ENCODE results near the gene CCDC186. TPM values are rescaled to one million over a fixed set of nuclear protein-coding genes. Genes with fewer than 3 reads are reported as not detected.
A peak's percentile ranks its signal among the peaks of the same experiment; 100 is the strongest.

The CCDC186 gene
- total RNA-seq, 1 experiment from 2014 or later, result 7.2 TPM

- peak; percentile 30 for DNase-seq (ENCODE audit: low spot score)
These were observed 63.6 kb downstream of the CCDC186 start for GRCh38 chr10:114110174-114110972.

DNA sequence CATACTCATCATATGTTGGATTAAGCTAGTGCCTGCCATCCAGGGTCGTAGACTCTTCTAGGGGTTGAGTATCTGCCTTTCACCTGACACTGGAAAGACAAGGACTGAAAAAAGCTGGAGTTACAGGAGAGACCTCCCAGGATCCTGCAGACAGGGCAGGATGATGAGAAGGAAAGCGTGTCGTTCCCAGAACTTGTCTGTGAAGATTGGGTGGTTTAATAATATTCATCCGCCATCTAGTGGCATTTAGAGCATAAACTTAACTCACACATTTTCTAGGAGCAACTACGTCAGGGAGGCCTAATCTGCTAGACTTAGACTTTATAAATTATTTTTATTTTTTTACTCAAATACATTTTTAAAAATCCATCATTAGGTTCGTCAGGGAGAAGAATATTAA, 70.7 kb downstream of the CCDC186 start:
- peak; percentile 65 for DNase-seq (ENCODE audit: low spot score)

DNA sequence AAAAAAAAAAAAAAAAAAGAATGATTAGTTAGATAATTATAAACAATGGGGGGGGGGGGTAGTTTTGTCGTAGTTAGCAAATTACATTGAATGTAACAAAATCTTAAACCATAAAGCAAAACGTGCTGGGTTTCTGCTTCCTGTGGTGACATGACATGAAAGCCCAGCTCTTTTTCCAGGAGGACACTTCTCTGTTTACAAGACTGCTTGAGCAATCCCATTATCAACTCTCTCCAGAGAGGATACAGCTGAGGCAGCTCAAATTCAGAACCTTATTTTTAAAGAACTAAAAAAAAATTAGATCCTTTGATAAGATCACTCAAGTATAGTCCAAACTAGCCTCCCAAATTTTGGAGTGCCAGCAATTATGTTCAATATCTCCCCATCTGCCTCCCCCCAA, 71.7 kb downstream of the CCDC186 start:
- no peak for DNase-seq (ENCODE audit: low spot score)

GRCh38 chr10:114100848-114101741, 72.9 kb downstream of the CCDC186 start:
- no peak for DNase-seq (ENCODE audit: low spot score)

DNA sequence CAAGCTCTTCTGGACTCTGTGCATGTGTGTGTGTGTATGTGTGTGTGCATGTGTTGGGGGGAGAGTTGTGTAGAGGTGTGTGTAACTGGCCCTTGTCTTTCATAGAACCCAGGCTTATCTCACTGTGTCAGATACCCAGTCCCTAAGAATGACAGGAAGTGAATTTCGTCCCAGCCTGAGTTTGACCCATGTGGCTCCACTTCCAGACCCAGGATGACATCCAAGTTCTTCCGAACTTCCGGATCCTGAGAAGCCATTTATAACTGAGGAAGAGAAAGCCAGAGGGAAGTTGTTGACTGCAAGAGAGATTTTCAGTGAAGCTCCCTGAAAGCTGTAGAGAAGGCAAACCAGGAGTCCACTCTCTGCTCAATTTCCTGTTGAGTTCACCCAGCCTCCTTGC, 77.1 kb downstream of the CCDC186 start:
- no peak for DNase-seq (ENCODE audit: low spot score)

- DNase-seq (ENCODE audit: low spot score), result no peak
These were observed 78.3 kb downstream of the CCDC186 start for GRCh38 chr10:114095559-114096337.

DNA sequence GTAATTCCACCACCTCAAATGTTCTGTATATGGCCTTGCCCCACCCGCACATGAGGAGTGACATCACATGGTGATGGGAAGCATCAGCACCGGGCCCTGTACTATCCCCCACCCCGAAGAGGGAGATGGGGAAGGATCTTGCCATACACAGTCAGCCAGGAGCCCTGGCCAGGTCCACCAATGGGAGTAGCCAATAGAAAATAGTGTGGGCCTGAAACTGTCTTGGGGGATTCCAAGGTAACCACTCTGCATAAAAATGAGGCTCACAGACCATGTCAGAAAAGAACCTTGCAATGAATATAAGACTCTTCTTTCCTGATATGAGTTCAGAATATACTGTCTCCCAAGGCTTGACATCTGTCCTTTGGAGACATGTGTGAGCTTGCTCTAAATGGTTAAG, 79.2 kb downstream of the CCDC186 start:
- no peak for DNase-seq (ENCODE audit: low spot score)

GRCh38 chr10:114087655-114088054, 86.3 kb downstream of the CCDC186 start:
- no peak for DNase-seq (ENCODE audit: low spot score)

DNA sequence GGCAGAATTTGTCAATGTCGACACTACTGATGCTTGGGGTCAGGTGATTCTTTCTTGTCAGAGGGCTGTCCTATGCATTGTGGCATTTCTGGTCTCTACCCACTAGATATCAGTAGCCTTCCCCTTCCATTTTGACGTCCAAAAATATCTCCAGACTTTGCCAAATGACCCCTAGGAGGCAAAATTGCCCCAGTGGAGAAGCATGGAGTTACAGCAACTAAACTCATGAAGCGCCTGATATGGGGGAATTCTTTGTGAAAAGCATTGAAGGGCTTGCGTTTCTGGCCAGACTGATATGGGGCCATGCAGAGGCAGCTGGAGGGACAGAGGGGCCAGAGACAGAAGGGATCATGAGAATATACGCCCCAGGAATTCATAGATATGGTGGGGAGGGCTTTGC, 86.7 kb downstream of the CCDC186 start:
- DNase-seq (ENCODE audit: low spot score), result no peak

DNA sequence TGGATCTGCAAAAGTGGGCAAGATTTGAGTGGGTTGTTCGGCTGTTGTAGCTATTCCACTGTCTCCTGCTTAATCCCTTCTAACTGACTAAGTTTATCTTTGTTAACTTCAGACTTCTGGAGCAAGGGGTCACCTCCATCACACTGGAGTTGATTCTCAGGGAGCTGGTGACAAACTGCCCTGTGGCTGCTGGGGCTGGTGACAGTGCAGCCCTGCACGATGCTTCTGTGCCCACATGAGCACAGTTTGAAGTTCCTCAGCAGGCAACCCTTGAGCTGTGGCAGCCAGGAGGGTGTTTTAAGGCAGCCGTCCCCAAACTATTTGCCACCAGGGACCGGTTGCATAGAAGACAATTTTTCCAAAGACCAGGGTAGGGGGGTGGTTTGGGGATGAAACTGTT, 89.8 kb downstream of the CCDC186 start:
- DNase-seq (ENCODE audit: low spot score), result no peak

- peak; percentile 61 for DNase-seq (ENCODE audit: low spot score)
These were observed 91.0 kb downstream of the CCDC186 start for GRCh38 chr10:114083040-114083439.

GRCh38 chr10:114081911-114082583, 92.0 kb downstream of the CCDC186 start:
- no peak for DNase-seq (ENCODE audit: low spot score)

- DNase-seq (ENCODE audit: low spot score), result no peak
These were observed 94.6 kb downstream of the CCDC186 start for GRCh38 chr10:114079421-114079820.

DNA sequence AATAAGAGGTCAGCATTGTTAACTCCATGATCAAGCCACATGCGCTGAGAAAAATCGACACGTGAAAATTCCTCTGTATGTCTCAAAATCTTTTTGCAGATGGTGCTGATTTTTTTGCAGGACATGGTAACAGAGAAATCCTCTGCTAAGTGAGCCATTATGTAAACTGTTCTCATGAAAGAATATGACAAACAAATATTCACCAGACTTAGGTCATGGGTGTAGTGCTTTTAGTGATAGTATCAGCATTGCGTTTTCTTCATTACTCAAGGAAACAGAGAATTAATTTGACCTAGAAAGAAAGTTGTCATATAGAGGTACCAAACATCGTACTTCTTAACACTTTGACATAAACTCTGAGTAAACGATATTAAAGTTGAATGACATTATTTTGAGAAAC, 95.7 kb downstream of the CCDC186 start:
- no peak for DNase-seq (ENCODE audit: low spot score)

DNA sequence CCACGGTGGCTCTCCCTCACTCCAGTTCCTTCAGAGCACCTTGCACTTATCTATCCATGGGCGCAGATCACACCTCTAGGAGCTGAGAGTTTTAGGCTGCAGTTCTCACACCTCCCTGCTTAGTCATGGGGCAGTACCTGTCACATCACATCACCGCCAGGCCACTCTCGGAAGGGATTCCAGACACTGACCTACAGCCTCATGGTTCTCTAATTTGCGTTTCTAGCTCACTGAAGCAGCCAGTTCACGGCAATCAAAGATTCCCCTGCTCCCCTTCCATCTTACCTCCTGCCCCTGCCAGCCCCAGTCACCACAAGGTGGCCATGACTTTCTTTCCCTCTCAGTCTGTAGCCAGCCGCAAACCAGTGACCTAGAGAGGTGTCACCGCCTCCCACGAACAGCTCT, 96.2 kb downstream of the CCDC186 start:
- DNase-seq (ENCODE audit: low spot score), result no peak

DNA sequence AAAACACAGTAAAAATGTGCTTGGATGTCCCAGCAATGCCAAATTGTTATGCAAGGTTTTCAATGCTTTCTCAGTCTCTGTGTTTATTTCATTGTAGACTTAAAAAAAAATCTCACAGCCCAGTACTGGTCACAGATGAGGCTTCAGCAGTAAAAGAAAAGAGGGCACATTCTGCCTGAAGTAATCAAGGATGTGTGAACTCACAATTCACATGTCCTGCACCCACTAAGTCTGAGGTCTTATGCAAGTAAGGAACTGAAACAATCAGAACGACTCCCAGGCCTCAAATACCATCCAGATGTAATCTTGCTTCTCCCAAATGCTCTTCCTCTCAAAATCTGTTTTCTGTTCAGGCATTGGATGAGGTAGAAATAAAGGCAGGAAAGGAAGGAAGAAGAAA, 96.7 kb downstream of the CCDC186 start:
- DNase-seq (ENCODE audit: low spot score), result no peak

DNA sequence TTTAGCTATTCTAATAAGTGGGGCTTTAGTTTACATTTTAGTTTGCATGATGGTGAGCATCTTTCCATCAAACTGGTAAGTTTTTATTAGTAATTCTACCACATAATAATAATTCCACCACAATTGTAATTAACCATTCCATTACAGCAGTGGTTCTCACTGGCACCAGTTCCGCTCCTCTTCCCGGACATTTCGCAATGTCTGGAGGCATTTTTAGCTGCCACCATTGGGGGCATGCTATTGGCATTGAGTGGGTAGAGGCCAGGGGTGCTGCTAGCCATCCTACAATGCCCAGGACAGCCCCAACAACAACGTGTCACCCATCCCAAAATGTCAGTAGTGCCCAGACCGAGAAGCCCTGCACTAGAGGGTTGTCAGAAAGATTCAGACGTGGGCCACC, 98.9 kb downstream of the CCDC186 start:
- DNase-seq (ENCODE audit: low spot score), result no peak

- DNase-seq (ENCODE audit: low spot score), result no peak
These were observed 100.4 kb downstream of the CCDC186 start for GRCh38 chr10:114073395-114074186.

DNA sequence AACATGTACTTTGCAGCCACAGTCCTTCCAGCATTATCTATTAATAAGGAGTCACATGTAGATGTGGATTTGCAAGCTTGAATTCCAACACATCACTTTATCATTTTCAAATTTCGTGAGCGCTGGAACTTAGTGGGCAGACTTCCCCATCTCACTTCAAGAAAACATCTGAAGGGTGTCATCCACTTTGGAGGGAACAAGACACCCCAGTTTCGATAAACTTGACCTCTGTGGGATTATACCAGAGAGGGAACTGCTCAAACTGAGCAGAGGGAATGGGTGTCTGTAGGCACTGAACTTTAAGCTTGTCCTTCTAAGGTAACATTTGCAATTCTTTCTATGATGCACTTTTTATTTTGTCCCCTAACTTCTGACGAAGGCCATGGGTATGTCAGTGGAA, 102.8 kb downstream of the CCDC186 start:
- no peak for DNase-seq (ENCODE audit: low spot score)

Data from H4 (cell line).